ENCODE results near the gene GALNT2. TPM values are rescaled to one million over a fixed set of nuclear protein-coding genes. Genes with fewer than 3 reads are reported as not detected.

Gene GALNT2
- total and polyA plus RNA-seq, 9 of the 15 experiments (the other 6 are each of a cell fraction or from before 2014, with no cell fraction given): 1.6 to 106 (median 51.9) TPM

- peaks cover 59% of the 10 kb centered on the region for H3K79me2 ChIP-seq (ENCODE audit: control insufficient read depth, insufficient read depth, low read length)
- BruUV-seq (replicated peaks): no TSS peak
- WGBS (ENCODE audit: insufficient coverage, low coverage, missing lambda C conversion rate): 81% methylated on average over 6 of the region's 6 CpGs
- FAIRE-seq (no peak), ATAC-seq (no peak), DNase-seq (ENCODE audit: extremely low read depth in 1 of 4, low spot score in 3 of 4) (no peak)
- H4K20me1 ChIP-seq (replicated peaks; ENCODE audit: control insufficient read depth, insufficient read depth, low read length): no peaks in the 10 kb centered on the region
- in situ Hi-C loops (cut with MboI) (no loop called here), intact Hi-C loops (cut with micrococcal nuclease) (loop anchor here (5.0 kb wide), 1 partner anchor 47 kb away; no protein-coding TSS in a partner anchor)
- H2AFZ ChIP-seq (ENCODE audit: low read depth, low read length): no peak overlapping the region
- no peak overlapping the region for H3K27ac ChIP-seq (ENCODE audit: extremely low read depth, low read depth, low read length)
- no peaks in the 10 kb centered on the region for H3K9me3 ChIP-seq (replicated peaks; ENCODE audit: control insufficient read depth, insufficient read depth, low read depth, low read length)
- H3K36me3 ChIP-seq (ENCODE audit: control insufficient read depth, insufficient read depth, low read length): peaks cover 44% of the 10 kb centered on the region
- H3K4me2 ChIP-seq (ENCODE audit: insufficient read depth, low read length): no peak overlapping the region
- H3K4me3 ChIP-seq: no peak overlapping the region
- no peaks in the 10 kb centered on the region for H3K27me3 ChIP-seq (ENCODE audit: control insufficient read depth in 2 of 2, insufficient read depth in 2 of 2, low read length in 2 of 2)
- ChIA-PET POLR2A (interaction anchor here (1.7 kb wide), 1 partner anchor 16 kb away, joined by 8 read pairs; no protein-coding TSS in a partner anchor), CTCF (ENCODE audit: low intra/inter-chr PET ratio) (no interaction called here)
- peaks cover 6 to 32% of the 10 kb centered on the region in 2 experiments; a peak in 4 of 5 replicates for H3K4me1 ChIP-seq (replicated peaks in 1 of 2; ENCODE audit: control insufficient read depth in 2 of 2, insufficient read depth in 2 of 2, low read length in 2 of 2)
- H3K9ac ChIP-seq (ENCODE audit: insufficient read depth in 1 of 2, low read depth in 2 of 2, low read length in 2 of 2): no peak overlapping the region
- no peaks in the 10 kb centered on the region for H3K9me1 ChIP-seq (ENCODE audit: control insufficient read depth, insufficient read depth, low read length)
- TF ChIP-seq E4F1 (CRISPR knock-in tag; IDR thresholded peaks at IDR 0.05; ENCODE audit: borderline replicate concordance) (no peak), ZNF511 (CRISPR knock-in tag; IDR thresholded peaks at IDR 0.05) (no peak), PHB (CRISPR knock-in tag; IDR thresholded peaks at IDR 0.05) (no peak), TSHZ1 (CRISPR knock-in tag; IDR thresholded peaks at IDR 0.05) (no peak), SP1 (CRISPR knock-in tag; IDR thresholded peaks at IDR 0.05) (no peak), MED1 (CRISPR knock-in tag; IDR thresholded peaks at IDR 0.05; ENCODE audit: borderline replicate concordance) (no peak), ZNF431 (CRISPR knock-in tag; IDR thresholded peaks at IDR 0.05) (no peak), ZNF512 (tag; IDR thresholded peaks at IDR 0.05) (no peak), PREB (CRISPR knock-in tag; IDR thresholded peaks at IDR 0.05) (no peak), ZKSCAN8 (CRISPR knock-in tag; IDR thresholded peaks at IDR 0.05) (no peak), ZBTB33 (CRISPR knock-in tag; IDR thresholded peaks at IDR 0.05) (no peak)
Observed at GRCh38 chr1:230188826-230189225, 121.8 kb downstream of the GALNT2 start.

Data from K562 (cell line).